IPS-20b (cell line): ENCODE results near the gene SPRYD7.
A peak's percentile ranks its signal among the peaks of the same experiment; 100 is the strongest.

ENCODE experiments used
- H3K27ac ChIP-seq: one replicate; pipeline ENCODE4 v1.5.1; 2013; ENCODE audit warnings: low read length
- H3K27me3 ChIP-seq: 2 replicates; pipeline ENCODE4 v1.6.1; 2013; ENCODE audit warnings: mild to moderate bottlenecking, low read length, inconsistent platforms; ENCODE audit not compliant: insufficient read depth
- H3K36me3 ChIP-seq: 2 replicates; pipeline ENCODE4 v1.6.1; 2013; ENCODE audit warnings: low read depth, mild to moderate bottlenecking, inconsistent platforms, low read length, moderate library complexity; ENCODE audit not compliant: insufficient read depth
- H3K4me1 ChIP-seq: 2 replicates; pipeline ENCODE4 v1.6.1; 2013; ENCODE audit warnings: mild to moderate bottlenecking, control low read depth, inconsistent platforms, low read length, moderate library complexity; ENCODE audit not compliant: insufficient read depth
- H3K4me3 ChIP-seq: 2 replicates; pipeline ENCODE4 v1.5.1; 2013; ENCODE audit warnings: mild to moderate bottlenecking, low read length, inconsistent platforms
- H3K9ac ChIP-seq: 2 replicates; pipeline ENCODE4 v1.6.1; 2013; ENCODE audit warnings: low read depth, mild to moderate bottlenecking, inconsistent platforms, low read length, moderate library complexity
- H3K9me3 ChIP-seq: 2 replicates; pipeline ENCODE4 v1.6.1; 2013; ENCODE audit warnings: mild to moderate bottlenecking, low read depth, low read length, inconsistent platforms; ENCODE audit not compliant: insufficient read depth

The SPRYD7 gene, protein sequence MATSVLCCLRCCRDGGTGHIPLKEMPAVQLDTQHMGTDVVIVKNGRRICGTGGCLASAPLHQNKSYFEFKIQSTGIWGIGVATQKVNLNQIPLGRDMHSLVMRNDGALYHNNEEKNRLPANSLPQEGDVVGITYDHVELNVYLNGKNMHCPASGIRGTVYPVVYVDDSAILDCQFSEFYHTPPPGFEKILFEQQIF

DNA sequence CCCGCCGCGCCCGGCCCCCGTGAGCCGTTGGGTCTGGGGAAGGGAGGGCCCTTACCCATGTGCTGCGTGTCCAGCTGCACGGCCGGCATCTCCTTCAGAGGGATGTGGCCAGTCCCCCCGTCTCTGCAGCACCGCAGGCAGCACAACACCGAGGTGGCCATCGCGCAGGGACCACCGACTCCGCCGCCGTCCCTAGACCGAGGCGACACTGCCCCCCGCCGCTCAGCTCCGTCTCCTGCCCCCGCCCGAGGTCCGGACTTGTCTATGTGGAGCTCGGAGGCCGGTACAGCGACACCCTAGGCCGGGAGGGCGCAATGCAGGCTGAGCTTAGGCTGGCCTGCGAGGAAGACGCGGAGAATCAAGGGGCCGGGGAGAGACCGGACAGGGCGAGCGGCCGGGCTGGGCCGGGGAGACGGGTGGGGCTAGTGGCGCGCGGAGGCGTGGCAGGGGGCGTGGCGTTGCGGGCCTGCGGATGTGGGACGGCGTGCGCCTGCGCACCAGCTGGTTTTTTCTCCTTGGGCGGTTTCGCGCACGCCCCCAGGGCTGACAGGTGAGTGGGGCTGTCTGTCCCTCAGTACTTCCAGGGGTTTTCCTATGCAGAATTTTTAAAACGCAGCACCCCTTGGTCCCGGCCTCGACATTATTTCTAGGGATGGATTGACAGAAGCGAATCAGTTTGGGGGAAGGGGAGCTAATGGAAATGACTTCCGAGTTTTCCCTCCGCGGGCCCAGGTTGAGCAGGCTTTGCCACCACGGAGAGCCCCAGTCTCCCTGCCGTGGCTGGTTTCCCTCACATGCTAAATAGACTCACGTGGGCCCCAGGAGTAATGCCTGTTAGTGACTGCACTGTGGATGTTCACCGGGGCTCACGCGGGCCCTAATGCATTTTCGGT lies at the start of gene SPRYD7:
Gene SPRYD7 (minus strand): TSS at position 266 of the 893 bp plus-strand sequence. CDS start 105 bp downstream, at position 161.
- no peaks in the 10 kb centered on the region for H3K9me3 ChIP-seq
- peaks cover 20% of the 10 kb centered on the region for H3K27me3 ChIP-seq
- peak within 1 kb of the TSS; percentile 72; the same call in 1 of the 2 replicates for H3K9ac ChIP-seq
- H3K4me3 ChIP-seq = peak within 1 kb of the TSS; percentile 94
- H3K27ac ChIP-seq = no peak within 1 kb of the TSS
- H3K36me3 ChIP-seq = no peaks in the 10 kb centered on the region
- H3K4me1 ChIP-seq = peaks cover 4% of the 10 kb centered on the region; the same call in 1 of the 2 replicates

DNA sequence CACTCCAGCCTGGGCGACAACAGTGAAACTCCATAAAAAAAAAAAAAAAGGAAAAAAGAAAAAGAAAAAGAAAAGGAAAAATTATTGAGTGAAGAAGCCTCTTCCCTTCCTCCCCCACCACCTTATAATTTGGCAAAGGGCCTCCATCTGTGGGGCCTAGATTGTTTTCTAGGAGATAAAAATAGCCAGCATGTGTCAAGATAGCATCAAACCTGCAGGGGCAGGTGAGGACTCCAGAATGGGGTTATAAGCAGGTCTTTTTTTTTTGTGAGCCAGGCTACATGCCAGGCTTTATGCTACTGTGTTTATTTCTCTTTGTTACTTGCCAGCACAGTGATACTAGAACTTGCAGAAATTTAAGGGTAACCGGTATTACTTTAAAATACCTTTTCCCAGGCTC lies 49.0 kb upstream of the SPRYD7 start:
- Histone ChIP-seq H3K36me3 (no peaks in the 10 kb centered on the region), H3K4me1 (no peaks in the 10 kb centered on the region), H3K27me3 (no peaks in the 10 kb centered on the region), H3K9ac (no peak overlapping the region), H3K9me3 (no peaks in the 10 kb centered on the region), H3K4me3 (no peak overlapping the region), H3K27ac (no peak overlapping the region)

DNA sequence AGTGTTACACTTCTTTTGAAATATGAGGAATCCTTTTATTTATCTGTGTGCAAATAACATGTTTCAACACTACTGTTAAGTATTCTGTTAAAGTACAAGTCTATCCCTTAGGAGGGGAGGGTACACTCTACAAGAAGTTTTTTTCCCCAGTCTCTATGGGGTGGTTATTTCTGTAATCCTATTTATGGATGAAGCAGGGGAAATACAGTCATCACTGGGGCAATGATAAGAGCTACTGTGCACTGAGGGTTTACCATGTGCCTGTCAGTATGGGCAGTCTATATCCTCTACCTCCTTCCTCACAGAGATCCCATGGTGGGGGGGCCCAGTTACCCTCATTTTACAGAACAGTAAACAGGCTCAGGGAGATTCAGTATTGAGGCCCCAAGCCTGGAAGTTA lies 44.1 kb upstream of the SPRYD7 start:
- H3K9ac ChIP-seq = no peak overlapping the region

DNA sequence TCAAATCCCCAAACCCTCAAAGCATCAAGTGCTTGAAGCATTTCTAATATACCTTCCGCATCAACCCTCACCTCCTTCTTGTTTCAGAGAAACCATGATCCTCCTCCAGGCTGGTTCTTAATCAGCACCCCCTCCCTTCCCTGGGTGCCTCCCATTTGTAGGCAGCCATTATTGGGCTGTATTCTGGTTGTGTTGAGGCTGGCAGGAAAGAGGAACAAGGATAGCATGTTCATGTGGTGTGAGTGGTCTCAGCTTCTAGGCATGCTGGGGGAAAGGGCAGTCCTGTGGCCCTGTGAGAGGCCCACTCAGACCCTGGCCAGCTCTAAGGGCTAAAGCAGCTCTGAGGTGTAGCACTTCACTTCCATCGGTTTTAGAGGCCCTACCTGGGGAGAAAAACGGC lies 41.9 kb upstream of the SPRYD7 start:
- Histone ChIP-seq H3K4me1 (no peaks in the 10 kb centered on the region), H3K4me3 (no peak overlapping the region), H3K27me3 (no peaks in the 10 kb centered on the region), H3K9ac (no peak overlapping the region), H3K9me3 (no peaks in the 10 kb centered on the region), H3K36me3 (no peaks in the 10 kb centered on the region), H3K27ac (no peak overlapping the region)

More for the DNA sequence above, 44.1 kb upstream of the SPRYD7 start:
- no peaks in the 10 kb centered on the region for H3K9me3 ChIP-seq
- H3K27me3 ChIP-seq = no peaks in the 10 kb centered on the region
- no peaks in the 10 kb centered on the region for H3K4me1 ChIP-seq
- H3K27ac ChIP-seq = no peak overlapping the region
- H3K4me3 ChIP-seq = no peak overlapping the region
- no peaks in the 10 kb centered on the region for H3K36me3 ChIP-seq

DNA sequence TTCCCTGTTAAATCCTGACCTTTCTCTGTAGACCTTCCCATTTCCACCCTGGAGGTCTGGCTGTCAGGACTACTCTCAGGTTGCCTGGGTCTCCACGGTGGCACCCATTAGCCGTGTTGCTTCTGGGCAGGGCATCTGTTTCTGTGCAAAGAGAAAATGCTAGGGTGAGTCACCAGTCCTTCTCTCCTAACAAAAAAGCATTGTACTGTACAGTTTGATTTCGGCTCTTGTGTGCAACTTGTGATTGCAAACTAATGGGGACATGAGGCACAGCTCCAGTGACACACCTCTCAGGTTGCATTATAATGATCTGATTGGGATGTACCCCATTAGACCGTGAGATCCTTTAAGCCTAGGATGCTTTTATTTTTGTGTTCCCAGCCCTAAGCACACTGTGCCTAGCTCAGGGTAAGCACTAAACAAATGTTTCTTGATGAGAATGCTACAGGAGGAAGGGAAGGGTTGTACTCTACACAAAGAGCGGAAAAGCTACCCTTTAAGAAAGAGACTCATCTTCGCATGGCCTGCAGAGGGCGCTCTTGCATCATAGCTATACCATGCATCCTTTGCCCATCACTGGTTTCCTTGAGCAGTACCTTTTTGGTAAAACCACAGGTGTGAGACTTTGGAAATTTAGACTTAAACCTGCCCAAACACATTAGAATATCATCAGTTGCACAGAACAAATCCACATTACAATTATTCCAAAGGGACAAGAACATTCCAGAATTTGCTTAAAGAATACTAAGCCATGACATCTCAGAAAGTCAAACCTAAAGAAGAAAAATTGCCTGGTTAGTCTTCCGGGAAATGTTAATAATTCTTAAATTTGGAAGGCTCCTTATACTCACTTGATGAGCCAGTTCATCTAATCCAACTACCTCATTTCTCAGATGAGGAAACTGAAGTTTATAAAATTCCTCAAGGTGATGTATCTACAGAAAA lies 40.4 kb upstream of the SPRYD7 start:
- no peak overlapping the region for H3K4me3 ChIP-seq
- no peaks in the 10 kb centered on the region for H3K27me3 ChIP-seq
- H3K9me3 ChIP-seq = no peaks in the 10 kb centered on the region
- no peaks in the 10 kb centered on the region for H3K4me1 ChIP-seq
- H3K27ac ChIP-seq = no peak overlapping the region
- no peaks in the 10 kb centered on the region for H3K36me3 ChIP-seq
- H3K9ac ChIP-seq = no peak overlapping the region

DNA sequence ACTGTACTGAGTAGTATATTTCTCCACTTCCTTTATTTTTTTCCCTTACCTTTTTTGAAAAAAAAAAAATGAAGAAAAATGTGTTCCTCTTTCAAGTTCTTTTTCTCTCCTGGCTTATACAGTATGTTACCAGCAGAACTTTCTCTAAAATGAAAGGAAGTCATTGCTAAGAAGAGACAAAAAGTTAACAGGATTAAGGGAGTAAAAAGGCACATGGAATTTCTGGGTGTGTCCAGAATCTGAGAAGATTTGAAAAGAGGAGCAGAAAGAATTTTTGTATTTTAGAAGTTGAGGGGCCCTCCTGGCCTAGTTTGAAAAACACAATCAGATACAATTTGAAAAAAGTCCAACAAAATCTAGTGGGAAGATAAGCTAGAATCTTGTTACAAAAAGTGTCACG lies 39.7 kb upstream of the SPRYD7 start:
- no peak overlapping the region for H3K27ac ChIP-seq

DNA sequence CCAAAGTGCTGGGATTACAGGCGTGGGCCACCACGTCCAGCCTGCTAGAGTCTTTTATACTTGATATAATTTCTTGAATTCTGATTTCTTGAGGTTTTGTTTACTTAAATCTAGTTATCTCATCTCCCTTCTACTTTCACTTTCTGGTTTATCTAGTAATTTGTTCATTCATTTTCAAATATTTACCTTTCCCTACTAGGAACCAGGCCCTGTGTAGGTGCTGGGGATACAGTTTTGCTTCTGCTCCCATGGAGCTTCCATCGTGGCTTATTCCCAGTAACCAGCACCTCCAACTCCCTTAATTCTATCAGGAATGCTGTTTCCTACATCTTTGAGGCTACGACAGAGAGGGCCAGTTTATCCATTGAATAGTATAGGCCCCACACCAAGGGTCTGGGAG lies 36.6 kb upstream of the SPRYD7 start:
- H3K4me1 ChIP-seq = no peaks in the 10 kb centered on the region
- no peaks in the 10 kb centered on the region for H3K9me3 ChIP-seq
- H3K9ac ChIP-seq = no peak overlapping the region
- no peak overlapping the region for H3K4me3 ChIP-seq
- no peaks in the 10 kb centered on the region for H3K27me3 ChIP-seq
- no peaks in the 10 kb centered on the region for H3K36me3 ChIP-seq
- no peak overlapping the region for H3K27ac ChIP-seq

More for the DNA sequence above, 39.7 kb upstream of the SPRYD7 start:
- Histone ChIP-seq H3K27me3 (no peaks in the 10 kb centered on the region), H3K9ac (no peak overlapping the region), H3K9me3 (no peaks in the 10 kb centered on the region), H3K4me3 (no peak overlapping the region), H3K4me1 (no peaks in the 10 kb centered on the region), H3K36me3 (no peaks in the 10 kb centered on the region)

DNA sequence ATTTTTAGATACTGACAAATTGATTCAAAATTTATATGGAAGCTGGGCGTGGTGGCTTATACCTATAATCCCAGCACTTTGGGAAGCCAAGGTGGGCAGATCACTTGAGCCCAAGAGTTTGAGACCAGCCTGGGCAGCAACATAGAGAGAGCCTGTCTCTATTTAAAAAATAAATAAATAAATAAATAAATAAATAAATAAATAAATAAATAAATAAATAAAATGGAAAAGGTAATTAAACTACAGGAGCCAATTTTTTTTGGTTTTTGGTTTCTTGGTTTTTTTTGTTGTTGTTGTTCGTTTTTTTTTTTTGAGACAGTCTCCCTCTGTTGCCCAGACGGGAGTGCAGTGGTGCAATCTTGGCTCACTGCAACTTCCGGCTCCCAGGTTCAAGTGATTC lies 31.3 kb upstream of the SPRYD7 start:
- H3K27ac ChIP-seq = no peak overlapping the region
- H3K4me1 ChIP-seq = no peaks in the 10 kb centered on the region
- peaks cover 16% of the 10 kb centered on the region; the same call in 1 of the 2 replicates for H3K9me3 ChIP-seq
- H3K9ac ChIP-seq = no peak overlapping the region
- H3K4me3 ChIP-seq = no peak overlapping the region
- H3K36me3 ChIP-seq = no peaks in the 10 kb centered on the region
- H3K27me3 ChIP-seq = no peaks in the 10 kb centered on the region

DNA sequence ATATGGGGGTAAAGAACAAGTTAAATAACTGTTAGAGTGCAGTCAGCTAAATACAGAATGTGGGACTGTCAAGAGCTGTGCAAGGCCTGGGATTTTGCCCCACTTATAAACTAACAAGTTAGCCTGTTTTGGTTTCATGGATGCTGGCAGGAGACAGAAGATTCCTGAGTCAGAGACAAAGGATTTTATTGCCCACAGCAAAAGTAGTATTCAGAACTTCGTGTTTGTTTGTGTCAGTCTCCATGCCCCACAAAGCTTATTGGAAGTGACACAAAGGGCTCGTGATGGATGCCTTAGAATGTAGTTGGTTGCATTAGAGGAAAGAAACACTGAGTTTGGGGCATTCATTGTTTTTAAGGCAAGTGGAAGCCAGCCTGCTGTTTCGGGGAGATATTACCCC lies 22.2 kb upstream of the SPRYD7 start:
- Histone ChIP-seq H3K4me1 (no peaks in the 10 kb centered on the region), H3K9ac (no peak overlapping the region), H3K27ac (no peak overlapping the region)

DNA sequence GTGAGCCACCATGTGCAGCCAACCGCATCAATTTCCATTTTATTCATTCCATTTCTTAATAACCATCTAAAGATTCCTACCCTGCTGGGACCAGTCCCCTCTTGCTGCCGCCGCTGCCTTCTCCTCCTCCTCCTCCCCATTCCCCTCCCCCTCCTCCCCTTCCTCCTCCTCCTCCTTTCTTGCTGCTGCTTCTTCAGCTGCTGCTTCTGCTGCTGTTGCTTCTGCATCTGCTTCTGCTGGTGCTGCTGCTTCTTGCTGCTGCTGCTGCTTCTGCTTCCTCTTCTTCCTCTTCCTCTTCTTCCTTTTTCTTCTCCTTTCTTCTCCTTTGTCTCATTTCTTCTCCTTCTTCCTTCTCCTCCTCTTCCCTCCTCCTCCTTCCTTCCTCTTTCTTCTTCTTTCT lies 20.0 kb upstream of the SPRYD7 start:
- no peak overlapping the region for H3K27ac ChIP-seq
- H3K9me3 ChIP-seq = no peaks in the 10 kb centered on the region
- H3K4me1 ChIP-seq = no peaks in the 10 kb centered on the region
- H3K9ac ChIP-seq = no peak overlapping the region
- H3K4me3 ChIP-seq = no peak overlapping the region
- no peaks in the 10 kb centered on the region for H3K36me3 ChIP-seq
- H3K27me3 ChIP-seq = no peaks in the 10 kb centered on the region

More for the DNA sequence above, 22.2 kb upstream of the SPRYD7 start:
- Histone ChIP-seq H3K9me3 (peaks cover 7% of the 10 kb centered on the region; the same call in 1 of the 2 replicates), H3K4me3 (no peak overlapping the region), H3K36me3 (no peaks in the 10 kb centered on the region), H3K27me3 (no peaks in the 10 kb centered on the region)

DNA sequence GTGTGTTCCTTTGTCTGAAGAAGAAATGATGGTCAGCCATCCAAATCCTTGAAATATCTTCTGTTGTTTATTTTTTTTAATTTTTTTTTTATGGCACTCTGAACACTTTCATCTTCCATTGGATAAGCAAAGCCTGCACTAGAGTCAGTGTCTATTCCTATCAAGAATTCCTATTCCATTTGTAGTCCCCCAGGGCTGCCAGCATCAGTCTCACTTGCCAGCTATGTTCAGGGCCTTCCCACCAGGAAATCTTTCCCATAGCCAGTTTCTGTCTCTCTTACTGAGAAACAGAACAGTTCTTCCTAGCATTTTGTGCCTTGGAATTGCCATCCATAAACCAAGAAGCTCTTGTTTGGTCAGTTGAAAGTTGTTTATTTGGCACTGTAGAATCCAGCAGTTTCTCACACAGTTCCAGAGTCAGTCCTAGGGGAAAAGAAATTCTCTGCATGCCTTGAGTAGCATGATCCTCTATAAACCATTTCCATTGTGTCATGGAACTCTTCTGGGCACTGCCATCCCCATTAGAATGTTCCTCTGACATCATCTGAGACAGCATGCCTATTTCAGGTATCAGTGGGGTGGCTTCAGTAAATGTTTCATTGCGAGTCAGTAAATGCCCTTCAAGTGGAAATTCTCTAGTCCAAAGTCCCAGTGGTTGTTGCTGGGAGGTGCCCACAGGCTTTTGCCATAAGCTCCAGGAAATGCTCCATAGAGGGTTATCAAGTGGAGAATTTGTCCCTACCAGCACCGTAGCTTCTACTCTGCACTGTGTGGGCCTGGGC lies 18.7 kb upstream of the SPRYD7 start:
- Histone ChIP-seq H3K4me1 (no peaks in the 10 kb centered on the region), H3K9me3 (no peaks in the 10 kb centered on the region), H3K9ac (no peak overlapping the region), H3K27ac (no peak overlapping the region), H3K36me3 (no peaks in the 10 kb centered on the region), H3K4me3 (no peak overlapping the region), H3K27me3 (no peaks in the 10 kb centered on the region)
